HepG2 (cell line): ENCODE results near the gene PSMD3. TPM values are rescaled to one million over a fixed set of nuclear protein-coding genes. Genes with fewer than 3 reads are reported as not detected.
A peak's percentile ranks its signal among the peaks of the same experiment; 100 is the strongest.

Experiments used
- CREB1 ChIP-seq, 2 experiments: fragments of 450-650 bp in 1 of 2; IDR thresholded peaks; 2 replicates each; pipeline ENCODE4 v1.6.1; 2016 to 2017; ENCODE audit warnings: control low read depth in 1 of 2, mild to moderate bottlenecking in 1 of 2, missing compliant biosample characterization in 1 of 2, missing genetic modification characterization in 1 of 2
- E2F5 ChIP-seq: sonication (generic); formaldehyde crosslinking; conservative IDR thresholded peaks from 2 replicates; pipeline ENCODE4 v1.4.0; 2020; ENCODE audit warnings: missing genetic modification reagents
- HNRNPK ChIP-seq: fragments of 200-400 bp; formaldehyde crosslinking; IDR thresholded peaks from 2 replicates; pipeline ENCODE4 v1.6.1; 2018; ENCODE audit warnings: low read length, low read depth, moderate library complexity, mild to moderate bottlenecking; ENCODE audit not compliant: poor library complexity, severe bottlenecking
- ISL2 ChIP-seq: sonication (generic); formaldehyde crosslinking; IDR thresholded peaks from 2 replicates; pipeline ENCODE4 v1.5.0; 2020; ENCODE audit warnings: missing genetic modification reagents
- KAT8 ChIP-seq: IDR thresholded peaks from 2 replicates; pipeline ENCODE4 v1.6.1; 2016; ENCODE audit warnings: missing genetic modification reagents, missing compliant biosample characterization
- KDM2A ChIP-seq: sonication (generic); formaldehyde crosslinking; IDR thresholded peaks from 2 replicates; pipeline ENCODE4 v1.4.0; 2020; ENCODE audit warnings: low read depth, missing genetic modification reagents, borderline replicate concordance
- MEIS2 ChIP-seq: sonication (generic); formaldehyde crosslinking; IDR thresholded peaks from 2 replicates; pipeline ENCODE4 v1.9.0; 2021; ENCODE audit warnings: mild to moderate bottlenecking, missing genetic modification reagents
- NFIB ChIP-seq: sonication (generic); formaldehyde crosslinking; IDR thresholded peaks from 2 replicates; pipeline ENCODE4 v1.9.0; 2021; ENCODE audit warnings: missing genetic modification reagents, mild to moderate bottlenecking, borderline replicate concordance
- RXRA ChIP-seq: sonication (generic); formaldehyde crosslinking; IDR thresholded peaks from 2 replicates; pipeline ENCODE4 v1.5.1; 2020; ENCODE audit warnings: missing genetic modification reagents
- SMC3 ChIP-seq: IDR thresholded peaks from 2 replicates; pipeline ENCODE4 v1.6.1; 2011; ENCODE audit warnings: low read length, improper control_type of control experiment
- SP1 ChIP-seq, 2 experiments: fragments of 450-650 bp in 1 of 2; sonication (generic) in 1 of 2; formaldehyde crosslinking in 1 of 2; IDR thresholded peaks; 2 replicates each; pipeline versions ENCODE4 v1.4.0 to v1.6.1; 2016 to 2020; ENCODE audit warnings: missing genetic modification reagents in 1 of 2
- TARDBP ChIP-seq: sonication (generic); formaldehyde crosslinking; IDR thresholded peaks from 2 replicates; pipeline ENCODE4 v1.8.0; 2022; ENCODE audit warnings: mild to moderate bottlenecking, missing genetic modification reagents
- ZBTB25 ChIP-seq: IDR thresholded peaks from 2 replicates; pipeline ENCODE4 v1.6.1; 2018; ENCODE audit warnings: missing genetic modification reagents
- ZNF646 ChIP-seq: sonication (generic); formaldehyde crosslinking; IDR thresholded peaks from 2 replicates; pipeline ENCODE4 v1.9.0; 2021; ENCODE audit warnings: mild to moderate bottlenecking, missing genetic modification reagents
- ZNF788 ChIP-seq: sonication (generic); formaldehyde crosslinking; IDR thresholded peaks from 2 replicates; pipeline ENCODE4 v1.5.0; 2020; ENCODE audit warnings: mild to moderate bottlenecking, missing genetic modification reagents, borderline replicate concordance
- polyA plus RNA-seq, 8 experiments: library from polyadenylated mRNA; depleted of rRNA in 3 of 8; stranded (reverse) in 7 of 8; unstranded in 1 of 8; fragments of >200 nt; fragmentation: Illumina TruSeq in 4 of 8; extraction: Trizol in 4 of 8; gene quantifications; 2 replicates each; pipeline versions ENCODE4 v1.2.1 to v1.2.3, GENCODE V29; 2011 to 2016; ENCODE audit warnings: low read depth in 4 of 8, missing spikeins in 1 of 8, mixed read lengths in 1 of 8; ENCODE audit not compliant: insufficient read depth in 1 of 8
- total RNA-seq, 5 experiments: library from RNA; depleted of rRNA; stranded (reverse); fragments of >200 nt; fragmentation: Illumina TruSeq; extraction: Trizol; gene quantifications; 2 replicates each; pipeline ENCODE4 v1.2.3, GENCODE V29; 2016; ENCODE audit warnings: low read depth in 1 of 5
- TF ChIP-seq, protein P1 (sequence below): sonication (generic); formaldehyde crosslinking; IDR thresholded peaks from 2 replicates; pipeline ENCODE4 v1.4.0; 2020; ENCODE audit warnings: mild to moderate bottlenecking, low read depth, missing genetic modification reagents
- TF ChIP-seq, protein P2 (sequence below): sonication (generic); formaldehyde crosslinking; IDR thresholded peaks from 2 replicates; pipeline ENCODE4 v1.5.1; 2020; ENCODE audit warnings: missing genetic modification reagents, mild to moderate bottlenecking, borderline replicate concordance
- TF ChIP-seq, protein P3 (sequence below): sonication (generic); formaldehyde crosslinking; IDR thresholded peaks from 2 replicates; pipeline ENCODE4 v1.4.0; 2020; ENCODE audit warnings: mild to moderate bottlenecking, missing genetic modification reagents

The PSMD3 gene
- total and polyA plus RNA-seq, 2 of the 13 experiments (the other 11 are each of a cell fraction or from before 2014, with no cell fraction given), result 97.4 to 146 TPM

DNA sequence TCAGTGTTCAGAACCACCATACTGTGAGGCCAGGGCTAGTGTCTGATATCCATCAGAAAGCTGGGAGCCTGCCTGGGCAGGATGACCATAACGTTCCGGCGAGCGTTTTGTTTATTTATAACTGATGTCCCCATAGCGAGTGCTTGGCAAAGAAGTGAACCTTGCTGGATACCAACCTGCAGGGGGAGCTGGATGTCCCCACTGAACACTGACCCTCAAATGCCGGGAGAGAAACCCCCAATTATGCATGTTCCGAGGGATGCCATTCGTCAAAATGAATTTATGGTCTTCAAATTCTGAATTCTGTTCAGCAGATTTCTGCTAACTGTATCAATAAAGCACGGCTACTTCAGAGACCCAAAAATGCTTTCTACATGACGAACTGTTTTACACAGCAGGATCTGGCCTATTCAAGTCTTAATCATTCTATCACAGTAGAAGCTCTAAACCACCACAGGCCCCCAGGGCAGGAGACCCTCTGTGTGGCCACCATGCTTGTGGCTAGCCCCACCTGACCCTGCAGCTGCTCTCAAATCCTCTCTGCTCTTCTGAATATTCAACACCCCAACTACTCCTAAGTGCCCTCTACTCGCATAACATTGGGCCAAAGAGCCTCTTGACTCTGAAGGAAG lies 58.4 kb downstream of the PSMD3 start (continued):
- no peak for TF ChIP-seq CREB1 (IDR thresholded peaks at IDR 0.05)
- TF ChIP-seq CREB1 (CRISPR knock-in tag; IDR thresholded peaks at IDR 0.05), result no peak
- TF ChIP-seq MEIS2 (CRISPR knock-in tag), result no peak
- peak; percentile 84 for TF ChIP-seq SMC3
- no peak for TF ChIP-seq SP1 (IDR thresholded peaks at IDR 0.05)
- no peak for TF ChIP-seq SP1 (CRISPR knock-in tag; IDR thresholded peaks at IDR 0.05)
- TF ChIP-seq, protein P1, sequence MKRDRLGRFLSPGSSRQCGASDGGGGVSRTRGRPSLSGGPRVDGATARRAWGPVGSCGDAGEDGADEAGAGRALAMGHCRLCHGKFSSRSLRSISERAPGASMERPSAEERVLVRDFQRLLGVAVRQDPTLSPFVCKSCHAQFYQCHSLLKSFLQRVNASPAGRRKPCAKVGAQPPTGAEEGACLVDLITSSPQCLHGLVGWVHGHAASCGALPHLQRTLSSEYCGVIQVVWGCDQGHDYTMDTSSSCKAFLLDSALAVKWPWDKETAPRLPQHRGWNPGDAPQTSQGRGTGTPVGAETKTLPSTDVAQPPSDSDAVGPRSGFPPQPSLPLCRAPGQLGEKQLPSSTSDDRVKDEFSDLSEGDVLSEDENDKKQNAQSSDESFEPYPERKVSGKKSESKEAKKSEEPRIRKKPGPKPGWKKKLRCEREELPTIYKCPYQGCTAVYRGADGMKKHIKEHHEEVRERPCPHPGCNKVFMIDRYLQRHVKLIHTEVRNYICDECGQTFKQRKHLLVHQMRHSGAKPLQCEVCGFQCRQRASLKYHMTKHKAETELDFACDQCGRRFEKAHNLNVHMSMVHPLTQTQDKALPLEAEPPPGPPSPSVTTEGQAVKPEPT (CRISPR knock-in tag), result no peak
- TF ChIP-seq, protein P2, sequence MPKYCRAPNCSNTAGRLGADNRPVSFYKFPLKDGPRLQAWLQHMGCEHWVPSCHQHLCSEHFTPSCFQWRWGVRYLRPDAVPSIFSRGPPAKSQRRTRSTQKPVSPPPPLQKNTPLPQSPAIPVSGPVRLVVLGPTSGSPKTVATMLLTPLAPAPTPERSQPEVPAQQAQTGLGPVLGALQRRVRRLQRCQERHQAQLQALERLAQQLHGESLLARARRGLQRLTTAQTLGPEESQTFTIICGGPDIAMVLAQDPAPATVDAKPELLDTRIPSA (CRISPR knock-in tag), result no peak
- TF ChIP-seq E2F5, result no peak
- no peak for TF ChIP-seq ZNF646
- TF ChIP-seq ISL2, result no peak
- TF ChIP-seq, protein P3, sequence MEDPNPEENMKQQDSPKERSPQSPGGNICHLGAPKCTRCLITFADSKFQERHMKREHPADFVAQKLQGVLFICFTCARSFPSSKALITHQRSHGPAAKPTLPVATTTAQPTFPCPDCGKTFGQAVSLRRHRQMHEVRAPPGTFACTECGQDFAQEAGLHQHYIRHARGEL (CRISPR knock-in tag), result no peak
- no peak for TF ChIP-seq HNRNPK
- no peak for TF ChIP-seq NFIB (CRISPR knock-in tag)
- TF ChIP-seq KDM2A, result peak; percentile 55; the same call in 1 of the 2 replicates
- TF ChIP-seq ZNF788, result no peak; the same call in 1 of the 2 replicates
- TF ChIP-seq TARDBP (CRISPR knock-in tag), result no peak
- TF ChIP-seq KAT8, result 0 out of 2 replicates have a peak, but pooled peaks have one; percentile 38
- TF ChIP-seq ZBTB25 (CRISPR knock-in tag), result no peak
- TF ChIP-seq RXRA, result no peak
